A549 (cell line): ENCODE results near the gene TMEM179. TPM values are rescaled to one million over a fixed set of nuclear protein-coding genes. Genes with fewer than 3 reads are reported as not detected.

ENCODE experiments used
- ATAC-seq, 2 experiments: fragments of 200-7000 bp in 1 of 2; fragments of >200 bp in 1 of 2; cut with Nextera tagmentation in 1 of 2; cut with Tn5 transposase in 1 of 2; 3 replicates each; pipeline versions ENCODE4 v1.8.0 to v1.9.1; 2018 to 2020; ENCODE audit warnings: mild to moderate bottlenecking in 1 of 2, moderate library complexity in 1 of 2
- CTCF ChIA-PET: fragments of 300-600 bp; sonication (Branson Sonifier 250); formaldehyde crosslinking; extraction: SDS; loops from one replicate; lab custom pipeline; 2021; ENCODE audit warnings: antibody characterized with exemption, inconsistent platforms; lab: Yijun Ruan, JAX
- POLR2A ChIA-PET: fragments of 350-600 bp; formaldehyde crosslinking; extraction: SDS; loops from one replicate; lab custom pipeline; 2021; ENCODE audit warnings: antibody characterized with exemption, inconsistent platforms; lab: Yijun Ruan, JAX
- DNase-seq, 2 experiments: peaks; one replicate each; pipeline versions ENCODE4 v3.0.0 to v3.0.0-alpha.2; 2011 to 2016; ENCODE audit warnings: low read depth in 1 of 2, low spot score in 1 of 2
- FAIRE-seq: peaks from 2 replicates; lab custom pipeline; 2011; peaks lifted over from hg19 to GRCh38; lab: Jason Lieb, UNC
- H3K27ac ChIP-seq, 2 experiments: fragments of >200 bp; sonication (Bioruptor Twin); formaldehyde crosslinking; 3 replicates each; pipeline ENCODE4 v1.5.1; 2016 to 2017
- H3K4me1 ChIP-seq: fragments of >200 bp; sonication (Bioruptor Twin); formaldehyde crosslinking; 3 replicates; pipeline ENCODE4 v1.6.1; 2016
- H3K4me2 ChIP-seq: fragments of >200 bp; sonication (Bioruptor Twin); formaldehyde crosslinking; 3 replicates; pipeline ENCODE4 v1.6.1; 2016
- H3K4me3 ChIP-seq: fragments of >200 bp; sonication (Bioruptor Twin); formaldehyde crosslinking; 3 replicates; pipeline ENCODE4 v1.5.1; 2016
- H3K9me3 ChIP-seq: fragments of >200 bp; sonication (Bioruptor Twin); formaldehyde crosslinking; 3 replicates; pipeline ENCODE4 v1.6.1; 2016
- CBX8 ChIP-seq: fragments of 200-600 bp; sonication (generic); IDR thresholded peaks from 2 replicates; pipeline ENCODE4 v1.6.1; 2016
- CHD2 ChIP-seq: fragments of 150-350 bp; IDR thresholded peaks from 2 replicates; pipeline ENCODE4 v1.6.1; 2014; ENCODE audit warnings: low read length; ENCODE audit not compliant: partially characterized antibody
- CHD4 ChIP-seq: fragments of 200-600 bp; sonication (generic); IDR thresholded peaks from 2 replicates; pipeline ENCODE4 v1.6.1; 2016; ENCODE audit warnings: antibody characterized with exemption, mild to moderate bottlenecking, borderline replicate concordance
- ESRRA ChIP-seq: fragments of 150-350 bp; IDR thresholded peaks from 2 replicates; pipeline ENCODE4 v1.6.1; 2014; ENCODE audit warnings: mild to moderate bottlenecking, low read length, borderline replicate concordance
- FOXS1 ChIP-seq: fragments of 250-450 bp; sonication (Bioruptor Pico); IDR thresholded peaks from 2 replicates; pipeline ENCODE4 v1.5.0; 2020; ENCODE audit warnings: mild to moderate bottlenecking, moderate library complexity
- HDAC2 ChIP-seq: fragments of 200-600 bp; sonication (generic); IDR thresholded peaks from 2 replicates; pipeline ENCODE4 v1.6.1; 2016
- HOXA7 ChIP-seq: fragments of 250-450 bp; sonication (Bioruptor Pico); IDR thresholded peaks from 2 replicates; pipeline ENCODE4 v1.5.0; 2020; ENCODE audit warnings: mild to moderate bottlenecking, moderate library complexity
- HOXB5 ChIP-seq: fragments of 250-450 bp; sonication (Bioruptor Pico); IDR thresholded peaks from 2 replicates; pipeline ENCODE4 v1.5.0; 2020; ENCODE audit warnings: mild to moderate bottlenecking, moderate library complexity
- JUN ChIP-seq, 2 experiments: fragments of >200 bp; sonication (Bioruptor Twin); formaldehyde crosslinking; IDR thresholded peaks; 2 replicates in 1 of 2; 3 replicates in 1 of 2; pipeline ENCODE4 v1.6.1; 2016 to 2017
- JUNB ChIP-seq: fragments of >200 bp; sonication (Bioruptor Twin); formaldehyde crosslinking; IDR thresholded peaks from 2 replicates; pipeline ENCODE4 v1.6.1; 2016
- MAZ ChIP-seq: fragments of 150-350 bp; IDR thresholded peaks from 2 replicates; pipeline ENCODE4 v1.6.1; 2014; ENCODE audit warnings: antibody characterized with exemption, low read depth, low read length, borderline replicate concordance
- MYC ChIP-seq: IDR thresholded peaks from 2 replicates; pipeline ENCODE4 v1.6.1; 2012; ENCODE audit warnings: mild to moderate bottlenecking, inconsistent platforms, low read length, improper control_type of control experiment, borderline replicate concordance
- NFE2L2 ChIP-seq: fragments of 150-350 bp; conservative IDR thresholded peaks from 2 replicates; pipeline ENCODE4 v1.6.1; 2014; ENCODE audit warnings: low read length
- POLR2AphosphoS2 ChIP-seq: conservative IDR thresholded peaks from 2 replicates; pipeline ENCODE4 v1.6.1; 2012; ENCODE audit warnings: low read length, improper control_type of control experiment, inconsistent platforms
- RCOR1 ChIP-seq: fragments of 150-350 bp; IDR thresholded peaks from 2 replicates; pipeline ENCODE4 v1.6.1; 2014; ENCODE audit warnings: antibody characterized with exemption, low read length, low read depth
- SMC3 ChIP-seq: fragments of >200 bp; sonication (Bioruptor Twin); formaldehyde crosslinking; IDR thresholded peaks from 3 replicates; pipeline ENCODE4 v1.6.1; 2018; ENCODE audit warnings: inconsistent platforms
- TFCP2L1 ChIP-seq: fragments of 250-450 bp; sonication (Bioruptor Pico); IDR thresholded peaks from 2 replicates; pipeline ENCODE4 v1.5.0; 2021; ENCODE audit warnings: mild to moderate bottlenecking
- TP53 ChIP-seq: fragments of 250-450 bp; sonication (Bioruptor Pico); IDR thresholded peaks from 2 replicates; pipeline ENCODE4 v1.5.0; 2021; ENCODE audit warnings: mild to moderate bottlenecking, moderate library complexity
- ZFP36 ChIP-seq: fragments of 450-650 bp; IDR thresholded peaks from 2 replicates; pipeline ENCODE4 v1.6.1; 2014; ENCODE audit warnings: borderline replicate concordance; ENCODE audit not compliant: partially characterized antibody
- ZNF302 ChIP-seq: fragments of 250-450 bp; sonication (Bioruptor Pico); IDR thresholded peaks from 2 replicates; pipeline ENCODE4 v1.9.0; 2021; ENCODE audit warnings: inconsistent platforms, mild to moderate bottlenecking, moderate library complexity
- ZSCAN20 ChIP-seq: fragments of 250-450 bp; sonication (Bioruptor Pico); IDR thresholded peaks from 2 replicates; pipeline ENCODE4 v1.8.0; 2022; ENCODE audit warnings: mild to moderate bottlenecking, moderate library complexity
- WGBS: methylation state at CpG from one replicate; pipeline ENCODE4 v1.1.6; 2017; ENCODE audit errors: missing lambda C conversion rate; 5-methylcytosine and 5-hydroxymethylcytosine counted together
- polyA plus RNA-seq, 4 experiments: library from polyadenylated mRNA; depleted of rRNA in 3 of 4; stranded (reverse); fragments of >200 nt; fragmentation: RNase III in 1 of 4; extraction: RNeasy Plus Mini Kit Qiagen cat#74134 plus additional on column Dnase treatment in 1 of 4; gene quantifications; 2 replicates in 3 of 4; 3 replicates in 1 of 4; pipeline ENCODE4 v1.2.3, GENCODE V29; 2011 to 2017
- TF ChIP-seq, protein P1 (sequence below): fragments of >200 bp; sonication (Bioruptor Twin); formaldehyde crosslinking; IDR thresholded peaks from 2 replicates; pipeline ENCODE4 v1.6.1; 2016
- TF ChIP-seq, protein P2 (sequence below): IDR thresholded peaks from 2 replicates; pipeline ENCODE4 v1.6.1; 2012; ENCODE audit warnings: low read depth, borderline replicate concordance
- TF ChIP-seq, protein P3 (sequence below): fragments of 200-600 bp; sonication (generic); IDR thresholded peaks from 2 replicates; pipeline ENCODE4 v1.6.1; 2016; ENCODE audit warnings: antibody characterized with exemption, mild to moderate bottlenecking, moderate library complexity
- TF ChIP-seq, protein P4 (sequence below): fragments of 250-450 bp; sonication (Bioruptor Pico); IDR thresholded peaks from 2 replicates; pipeline ENCODE4 v1.5.0; 2021; ENCODE audit warnings: mild to moderate bottlenecking, moderate library complexity, borderline replicate concordance

Gene TMEM179
- polyA plus RNA-seq, 2 of the 4 experiments (the other 2 are of a cell fraction): 0.63 TPM; not detected in 1

DNA sequence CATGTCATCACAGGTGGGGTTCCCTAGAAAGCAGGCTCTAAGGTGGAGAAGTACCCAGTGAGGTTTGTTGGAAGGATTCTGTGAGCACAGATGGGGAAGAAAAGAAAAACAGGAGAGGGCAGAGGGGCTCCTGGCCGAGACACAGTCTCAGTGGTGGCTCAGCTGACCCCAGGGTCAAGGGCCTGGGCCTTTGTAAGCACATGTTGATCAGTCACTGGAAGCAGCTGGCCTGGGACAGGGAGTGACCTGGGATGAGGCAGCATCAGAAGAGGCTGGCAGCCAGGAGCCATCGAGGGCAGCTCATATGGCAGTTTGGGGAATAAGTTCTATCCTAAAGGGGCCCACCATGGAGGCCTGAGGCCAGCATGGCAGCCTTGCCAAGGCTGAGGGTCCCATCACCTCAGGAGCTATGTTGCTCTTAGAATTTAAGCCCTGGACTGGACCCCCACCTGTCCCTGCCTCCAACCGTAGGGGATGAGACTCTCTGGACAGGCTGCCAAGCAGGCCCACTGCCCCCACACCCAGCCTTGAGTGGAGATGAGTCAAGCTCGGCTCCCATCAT, 6.3 kb upstream of the TMEM179 start:
- Histone ChIP-seq H3K4me3 (no peak overlapping the region), H3K9me3 (peaks cover 5% of the 10 kb centered on the region; the same call in 2 of the 3 replicates), H3K4me1 (no peaks in the 10 kb centered on the region), H3K27ac (no peak overlapping the region), H3K4me2 (no peak overlapping the region)
- WGBS: 22% methylated on average over 4 of the region's 4 CpGs
- FAIRE-seq: no peak
- POLR2A ChIA-PET: no interaction called here
- CTCF ChIA-PET: interaction anchor here (0.9 kb wide), 1 partner anchor 47 kb away, joined by 3 read pairs; no protein-coding TSS in a partner anchor
- no peak for DNase-seq
- no peak; a peak in 1 of 6 replicates for ATAC-seq
- TF ChIP-seq, protein P1, sequence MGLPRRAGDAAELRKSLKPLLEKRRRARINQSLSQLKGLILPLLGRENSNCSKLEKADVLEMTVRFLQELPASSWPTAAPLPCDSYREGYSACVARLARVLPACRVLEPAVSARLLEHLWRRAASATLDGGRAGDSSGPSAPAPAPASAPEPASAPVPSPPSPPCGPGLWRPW: no peak
- TF ChIP-seq, protein P2, sequence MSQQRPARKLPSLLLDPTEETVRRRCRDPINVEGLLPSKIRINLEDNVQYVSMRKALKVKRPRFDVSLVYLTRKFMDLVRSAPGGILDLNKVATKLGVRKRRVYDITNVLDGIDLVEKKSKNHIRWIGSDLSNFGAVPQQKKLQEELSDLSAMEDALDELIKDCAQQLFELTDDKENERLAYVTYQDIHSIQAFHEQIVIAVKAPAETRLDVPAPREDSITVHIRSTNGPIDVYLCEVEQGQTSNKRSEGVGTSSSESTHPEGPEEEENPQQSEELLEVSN: no peak
- TF ChIP-seq MAZ (no peak), ZFP36 (no peak), NFE2L2 (no peak), ESRRA (no peak), RCOR1 (no peak), CHD4 (no peak), HOXA7 (CRISPR knock-in tag) (no peak), TP53 (CRISPR knock-in tag) (no peak), MYC (no peak), CHD2 (no peak), TFCP2L1 (CRISPR knock-in tag) (no peak), CBX8 (no peak)

DNA sequence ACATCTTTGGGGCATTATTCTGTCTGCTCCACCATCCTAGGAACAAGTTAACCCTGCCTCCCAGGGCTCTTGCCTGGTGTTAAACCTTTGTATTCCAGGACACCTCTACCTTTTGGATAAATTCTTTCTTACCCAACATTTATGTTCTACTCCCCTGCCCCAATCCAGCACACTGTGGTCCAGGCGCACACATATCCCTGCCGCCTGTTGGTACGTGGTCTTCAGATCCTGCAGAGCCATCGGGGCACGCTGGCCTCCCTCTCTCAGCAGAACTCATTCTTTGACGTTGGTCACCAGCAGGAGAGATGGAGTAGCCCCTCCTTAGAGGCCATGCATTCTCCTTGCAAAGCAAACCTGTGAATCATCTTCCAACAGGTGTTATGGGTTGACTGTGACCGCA, 5.1 kb upstream of the TMEM179 start:
- TF ChIP-seq HDAC2: no peak
- TF ChIP-seq ZNF302 (CRISPR knock-in tag): no peak
- no peak for TF ChIP-seq JUNB
- TF ChIP-seq FOXS1: no peak
- TF ChIP-seq, protein P3, sequence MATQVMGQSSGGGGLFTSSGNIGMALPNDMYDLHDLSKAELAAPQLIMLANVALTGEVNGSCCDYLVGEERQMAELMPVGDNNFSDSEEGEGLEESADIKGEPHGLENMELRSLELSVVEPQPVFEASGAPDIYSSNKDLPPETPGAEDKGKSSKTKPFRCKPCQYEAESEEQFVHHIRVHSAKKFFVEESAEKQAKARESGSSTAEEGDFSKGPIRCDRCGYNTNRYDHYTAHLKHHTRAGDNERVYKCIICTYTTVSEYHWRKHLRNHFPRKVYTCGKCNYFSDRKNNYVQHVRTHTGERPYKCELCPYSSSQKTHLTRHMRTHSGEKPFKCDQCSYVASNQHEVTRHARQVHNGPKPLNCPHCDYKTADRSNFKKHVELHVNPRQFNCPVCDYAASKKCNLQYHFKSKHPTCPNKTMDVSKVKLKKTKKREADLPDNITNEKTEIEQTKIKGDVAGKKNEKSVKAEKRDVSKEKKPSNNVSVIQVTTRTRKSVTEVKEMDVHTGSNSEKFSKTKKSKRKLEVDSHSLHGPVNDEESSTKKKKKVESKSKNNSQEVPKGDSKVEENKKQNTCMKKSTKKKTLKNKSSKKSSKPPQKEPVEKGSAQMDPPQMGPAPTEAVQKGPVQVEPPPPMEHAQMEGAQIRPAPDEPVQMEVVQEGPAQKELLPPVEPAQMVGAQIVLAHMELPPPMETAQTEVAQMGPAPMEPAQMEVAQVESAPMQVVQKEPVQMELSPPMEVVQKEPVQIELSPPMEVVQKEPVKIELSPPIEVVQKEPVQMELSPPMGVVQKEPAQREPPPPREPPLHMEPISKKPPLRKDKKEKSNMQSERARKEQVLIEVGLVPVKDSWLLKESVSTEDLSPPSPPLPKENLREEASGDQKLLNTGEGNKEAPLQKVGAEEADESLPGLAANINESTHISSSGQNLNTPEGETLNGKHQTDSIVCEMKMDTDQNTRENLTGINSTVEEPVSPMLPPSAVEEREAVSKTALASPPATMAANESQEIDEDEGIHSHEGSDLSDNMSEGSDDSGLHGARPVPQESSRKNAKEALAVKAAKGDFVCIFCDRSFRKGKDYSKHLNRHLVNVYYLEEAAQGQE: no peak
- TF ChIP-seq ZSCAN20: no peak
- TF ChIP-seq, protein P2: no peak
- TF ChIP-seq HOXA7 (CRISPR knock-in tag): no peak
- TF ChIP-seq POLR2AphosphoS2: no peak
- TF ChIP-seq HOXB5 (CRISPR knock-in tag): no peak
- no peak for TF ChIP-seq JUN (IDR thresholded peaks at IDR 0.05)
- no peak for TF ChIP-seq SMC3
- TF ChIP-seq, protein P4, sequence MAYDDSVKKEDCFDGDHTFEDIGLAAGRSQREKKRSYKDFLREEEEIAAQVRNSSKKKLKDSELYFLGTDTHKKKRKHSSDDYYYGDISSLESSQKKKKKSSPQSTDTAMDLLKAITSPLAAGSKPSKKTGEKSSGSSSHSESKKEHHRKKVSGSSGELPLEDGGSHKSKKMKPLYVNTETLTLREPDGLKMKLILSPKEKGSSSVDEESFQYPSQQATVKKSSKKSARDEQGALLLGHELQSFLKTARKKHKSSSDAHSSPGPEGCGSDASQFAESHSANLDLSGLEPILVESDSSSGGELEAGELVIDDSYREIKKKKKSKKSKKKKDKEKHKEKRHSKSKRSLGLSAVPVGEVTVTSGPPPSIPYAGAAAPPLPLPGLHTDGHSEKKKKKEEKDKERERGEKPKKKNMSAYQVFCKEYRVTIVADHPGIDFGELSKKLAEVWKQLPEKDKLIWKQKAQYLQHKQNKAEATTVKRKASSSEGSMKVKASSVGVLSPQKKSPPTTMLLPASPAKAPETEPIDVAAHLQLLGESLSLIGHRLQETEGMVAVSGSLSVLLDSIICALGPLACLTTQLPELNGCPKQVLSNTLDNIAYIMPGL: no peak
- ATAC-seq: no peak
- WGBS: 24% methylated on average over 7 of the region's 7 CpGs
- Histone ChIP-seq H3K4me3 (no peak overlapping the region), H3K9me3 (peaks cover under 1% of the 10 kb centered on the region; the same call in 1 of the 3 replicates), H3K4me1 (no peaks in the 10 kb centered on the region), H3K4me2 (no peak overlapping the region), H3K27ac (no peak overlapping the region)
- DNase-seq: no peak
- FAIRE-seq: no peak
- POLR2A ChIA-PET: no interaction called here
- CTCF ChIA-PET: no interaction called here
